Mesodermal cell (in vitro differentiated cells): ENCODE data around the gene CCL4L2.
"Not testable (repeated sequence)": the region's sequence is repeated elsewhere in the genome, so short reads cannot be mapped to it uniquely, and the experiment has no call there.

Source experiments
- H3K27ac ChIP-seq: 2 replicates; pipeline ENCODE4 v1.7.0; 2013; ENCODE audit warnings: mild to moderate bottlenecking, low read depth, low read length, moderate library complexity; ENCODE audit not compliant: severe bottlenecking
- H3K36me3 ChIP-seq: 2 replicates; pipeline ENCODE4 v1.7.1; 2013; ENCODE audit warnings: mild to moderate bottlenecking, low read length, moderate library complexity; ENCODE audit not compliant: control insufficient read depth, insufficient read depth
- H3K4me1 ChIP-seq: one replicate; pipeline ENCODE4 v1.7.1; 2013; ENCODE audit warnings: mild to moderate bottlenecking, low read length; ENCODE audit not compliant: insufficient read depth, control insufficient read depth, poor library complexity, severe bottlenecking
- H3K4me3 ChIP-seq: 2 replicates; pipeline ENCODE4 v1.7.0; 2013; ENCODE audit warnings: low read length, control low read depth, mild to moderate bottlenecking; ENCODE audit not compliant: insufficient read depth, poor library complexity, severe bottlenecking; ENCODE audit errors: extremely low read depth
- H3K9me3 ChIP-seq: 2 replicates; pipeline ENCODE4 v1.7.1; 2013; ENCODE audit warnings: mild to moderate bottlenecking, low read length, moderate library complexity; ENCODE audit not compliant: control insufficient read depth
- WGBS, 2 experiments: methylation state at CpG; one replicate each; pipeline ENCODE4 v1.1.5; 2013; ENCODE audit warnings: missing lambda C conversion rate in 2 of 2; ENCODE audit not compliant: insufficient coverage in 2 of 2; 5-methylcytosine and 5-hydroxymethylcytosine counted together

Gene CCL4L2

DNA sequence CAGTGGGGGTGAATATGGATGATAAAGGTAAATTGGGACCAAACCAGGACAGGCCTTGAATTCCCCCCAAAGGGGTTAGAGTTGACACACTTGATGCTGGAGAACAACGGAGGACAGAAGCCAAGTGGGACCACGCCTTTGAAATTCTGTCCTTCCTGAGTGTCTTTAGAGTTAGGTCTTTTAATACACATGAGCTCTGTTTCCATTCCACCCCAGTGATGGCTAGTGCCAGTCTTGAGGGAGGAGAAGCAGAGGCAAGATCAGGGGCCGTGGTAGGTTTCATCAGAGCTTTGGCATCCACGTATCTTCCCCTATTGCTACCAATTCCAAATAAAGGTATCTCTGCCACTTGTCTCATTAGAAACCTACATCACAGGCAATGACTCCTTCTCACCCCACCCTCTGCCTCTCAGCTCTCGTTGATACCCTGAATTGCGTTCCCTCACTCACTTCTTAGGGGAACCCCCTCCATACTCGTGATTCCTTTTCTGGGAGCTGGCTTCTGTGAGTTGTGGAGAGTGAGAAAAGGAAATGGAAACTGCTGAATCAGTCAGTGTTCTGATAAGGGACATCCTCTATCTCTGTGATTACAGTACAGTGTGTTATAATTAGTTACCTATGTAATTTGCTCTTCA is 11.9 kb upstream of the CCL4L2 start:
- WGBS, 2 experiments: 85 to 97% methylated on average over 4 to 6 of the region's 7 CpGs
- Histone ChIP-seq H3K4me3 (no peak overlapping the region), H3K4me1 (no peaks in the 10 kb centered on the region), H3K36me3 (no peaks in the 10 kb centered on the region), H3K9me3 (no peaks in the 10 kb centered on the region), H3K27ac (no peak overlapping the region)

- H3K27ac ChIP-seq, H3K4me1 ChIP-seq, H3K36me3 ChIP-seq, H3K4me3 ChIP-seq, H3K9me3 ChIP-seq: not testable (repeated sequence)
- WGBS, 2 experiments: 90 to 100% methylated on average over 1 to 2 of the region's 4 CpGs
These were observed 9.8 kb upstream of the CCL4L2 start for GRCh38 chr17:36201102-36201501.

GRCh38 chr17:36201506-36201905 is 9.4 kb upstream of the CCL4L2 start:
- H3K36me3 ChIP-seq, H3K4me3 ChIP-seq, H3K9me3 ChIP-seq, H3K27ac ChIP-seq, H3K4me1 ChIP-seq: not testable (repeated sequence)
- WGBS, 2 experiments: 95 to 100% methylated on average over 7 to 8 of the region's 8 CpGs

DNA sequence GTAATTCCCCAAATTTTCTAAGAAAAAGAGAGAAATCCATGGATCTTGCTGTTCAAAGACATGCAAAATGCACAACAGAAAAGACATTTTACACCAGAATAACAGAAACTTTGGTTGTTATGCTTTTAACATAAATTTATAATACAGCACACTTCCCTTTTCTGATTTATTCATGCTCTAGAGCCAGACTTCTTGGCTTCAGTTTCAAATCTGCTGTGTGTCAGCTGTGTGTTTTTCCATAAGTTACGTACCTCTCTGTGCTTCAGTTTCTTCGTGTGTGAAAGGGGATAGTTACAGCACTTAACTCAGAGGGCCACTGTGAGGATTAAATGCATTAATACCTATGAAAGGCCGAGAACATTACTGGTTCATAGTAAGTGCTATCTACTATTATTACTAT is 7.5 kb upstream of the CCL4L2 start:
- Histone ChIP-seq H3K9me3 (no peaks in the 10 kb centered on the region), H3K4me3 (no peak overlapping the region), H3K36me3 (no peaks in the 10 kb centered on the region), H3K4me1 (no peaks in the 10 kb centered on the region), H3K27ac (no peak overlapping the region)
- 93% methylated on average over 2 of the region's 3 CpGs; no CpG with 5 or more reads in 1 of the 2 experiments for WGBS, 2 experiments

DNA sequence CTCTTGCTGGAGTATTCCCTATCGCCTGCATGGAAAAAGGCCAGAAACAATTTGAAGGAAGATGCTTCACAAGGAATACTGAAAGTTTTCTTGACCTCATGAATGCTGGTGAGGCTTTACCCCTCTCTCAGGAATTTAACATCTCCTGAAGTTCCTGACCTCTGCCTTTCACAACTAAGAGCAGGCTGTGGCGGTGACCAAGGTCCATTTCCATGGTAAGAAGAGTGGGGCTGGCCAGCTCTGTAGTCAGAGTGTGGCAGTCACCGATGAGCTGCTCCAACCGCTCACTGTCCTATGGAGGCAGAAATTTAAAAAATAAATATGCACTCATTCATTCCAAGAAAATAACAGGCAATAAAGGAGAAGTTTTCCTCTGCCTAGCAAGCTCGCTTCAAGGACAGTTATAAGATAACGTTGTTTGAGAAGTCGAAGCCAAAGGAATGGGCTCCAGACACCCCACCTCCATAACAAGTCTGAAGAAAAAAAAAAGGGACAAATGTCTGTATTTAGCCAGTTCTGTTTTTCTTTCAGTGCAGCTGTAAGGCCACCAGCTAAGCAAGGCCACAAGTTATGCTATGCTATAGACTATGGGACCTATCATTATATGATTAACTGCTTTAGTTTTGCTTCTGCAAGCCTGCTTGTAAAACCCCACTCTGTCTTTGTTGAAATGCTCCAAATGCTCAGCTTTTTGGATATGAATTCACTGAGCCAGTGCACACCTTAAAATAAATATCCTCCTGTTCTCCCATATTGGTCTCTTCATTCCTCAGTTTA is 6.0 kb upstream of the CCL4L2 start:
- H3K4me1 ChIP-seq: no peaks in the 10 kb centered on the region

DNA sequence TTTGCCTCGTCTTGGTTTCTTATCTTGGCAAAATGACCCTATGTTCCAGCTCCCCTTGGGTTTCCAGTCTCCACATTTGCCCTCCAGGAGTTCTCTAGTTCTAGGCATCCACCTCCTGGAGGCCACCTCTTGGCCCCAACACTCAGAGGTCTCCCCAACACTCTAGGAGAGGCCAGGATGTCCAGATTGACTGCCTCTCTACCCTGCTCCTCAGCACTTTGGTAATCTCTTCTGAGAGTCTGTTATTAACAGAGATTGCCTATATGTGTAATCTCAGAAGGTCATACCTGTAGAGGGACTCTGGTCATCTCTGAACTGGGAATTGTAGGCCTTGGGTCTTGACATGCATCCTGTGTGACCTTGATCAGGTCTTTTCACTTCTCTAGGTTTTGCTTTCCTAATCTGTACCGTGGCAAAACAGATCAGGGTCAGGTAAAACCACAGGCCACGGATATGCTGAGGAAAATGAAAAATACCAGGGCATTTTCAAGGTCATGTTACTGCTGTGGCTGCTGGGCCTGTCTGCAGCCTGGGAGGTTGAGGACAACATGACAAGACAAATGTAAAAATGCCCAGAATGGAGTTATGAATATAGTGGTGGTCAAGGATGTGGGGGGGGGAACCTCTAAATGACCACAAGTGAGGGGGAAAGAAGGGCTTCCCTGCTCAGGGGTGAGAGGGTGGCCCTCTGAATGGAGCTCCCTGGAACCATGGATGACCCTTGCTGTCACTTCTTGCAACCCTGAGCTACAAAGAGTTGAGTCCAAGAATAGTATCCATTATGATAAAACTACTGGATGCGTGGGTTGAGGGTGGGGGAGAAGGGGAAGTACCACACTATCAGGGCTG is 5.0 kb upstream of the CCL4L2 start:
- WGBS, 2 experiments: 72 to 79% methylated on average over 2 to 3 of the region's 4 CpGs
- H3K4me1 ChIP-seq: no peaks in the 10 kb centered on the region
- H3K9me3 ChIP-seq: no peaks in the 10 kb centered on the region
- no peak overlapping the region for H3K27ac ChIP-seq
- H3K36me3 ChIP-seq: no peaks in the 10 kb centered on the region
- no peak overlapping the region for H3K4me3 ChIP-seq

More for the DNA sequence above, 6.0 kb upstream of the CCL4L2 start:
- no peaks in the 10 kb centered on the region for H3K9me3 ChIP-seq
- H3K27ac ChIP-seq: no peak overlapping the region
- WGBS, 2 experiments: 100% methylated on average over 1 of the region's 7 CpGs; no CpG with 5 or more reads in 1 of the 2 experiments
- H3K4me3 ChIP-seq: no peak overlapping the region
- H3K36me3 ChIP-seq: no peaks in the 10 kb centered on the region

DNA sequence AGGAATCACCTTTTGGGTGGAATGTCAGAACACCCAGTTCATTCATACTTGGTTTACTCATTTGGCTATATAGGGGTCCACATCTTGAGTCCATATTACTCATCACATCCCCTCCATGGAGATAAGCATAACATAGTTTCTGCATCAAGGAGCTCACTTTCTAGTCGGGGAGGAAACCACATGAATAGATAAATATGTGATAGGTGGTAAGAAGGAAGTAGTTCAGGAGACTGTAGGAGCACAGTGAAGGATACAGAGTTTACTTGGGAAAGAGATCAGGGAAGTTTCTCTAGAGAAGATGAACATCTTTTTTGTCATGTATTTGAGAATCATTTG is 4.4 kb upstream of the CCL4L2 start:
- not testable (repeated sequence) for H3K4me3 ChIP-seq, H3K27ac ChIP-seq, H3K4me1 ChIP-seq, H3K9me3 ChIP-seq, H3K36me3 ChIP-seq
- 70% methylated on average over 1 of the region's 1 CpG; no CpG with 5 or more reads in 1 of the 2 experiments for WGBS, 2 experiments

DNA sequence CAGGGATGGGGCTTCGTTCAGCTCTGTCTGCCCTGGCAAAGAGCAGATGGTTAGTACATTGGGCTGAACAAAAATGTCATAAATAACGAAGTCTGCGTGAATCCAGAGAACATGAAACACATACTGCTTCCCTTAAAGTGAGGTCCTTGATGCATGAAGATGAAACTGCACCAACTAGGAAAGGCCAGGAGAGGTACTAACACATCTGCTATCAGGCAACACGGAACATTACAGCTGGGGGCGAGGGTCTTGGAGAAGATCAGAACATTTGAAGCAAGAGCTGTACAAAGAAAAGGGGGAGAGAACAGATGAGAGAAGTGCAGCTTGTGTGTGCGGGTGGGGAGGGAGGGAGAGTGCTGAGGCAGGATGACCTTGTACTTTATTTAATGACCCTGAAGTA is 3.5 kb upstream of the CCL4L2 start:
- not testable (repeated sequence) for H3K36me3 ChIP-seq, H3K4me1 ChIP-seq, H3K9me3 ChIP-seq, H3K27ac ChIP-seq, H3K4me3 ChIP-seq
- WGBS, 2 experiments: 83 to 86% methylated on average over 2 to 6 of the region's 6 CpGs

GRCh38 chr17:36209575-36209974 is 1.3 kb upstream of the CCL4L2 start:
- no peaks in the 10 kb centered on the region for H3K36me3 ChIP-seq
- H3K4me3 ChIP-seq: no peak overlapping the region
- H3K4me1 ChIP-seq: no peaks in the 10 kb centered on the region
- H3K9me3 ChIP-seq: no peaks in the 10 kb centered on the region
- H3K27ac ChIP-seq: no peak overlapping the region

DNA sequence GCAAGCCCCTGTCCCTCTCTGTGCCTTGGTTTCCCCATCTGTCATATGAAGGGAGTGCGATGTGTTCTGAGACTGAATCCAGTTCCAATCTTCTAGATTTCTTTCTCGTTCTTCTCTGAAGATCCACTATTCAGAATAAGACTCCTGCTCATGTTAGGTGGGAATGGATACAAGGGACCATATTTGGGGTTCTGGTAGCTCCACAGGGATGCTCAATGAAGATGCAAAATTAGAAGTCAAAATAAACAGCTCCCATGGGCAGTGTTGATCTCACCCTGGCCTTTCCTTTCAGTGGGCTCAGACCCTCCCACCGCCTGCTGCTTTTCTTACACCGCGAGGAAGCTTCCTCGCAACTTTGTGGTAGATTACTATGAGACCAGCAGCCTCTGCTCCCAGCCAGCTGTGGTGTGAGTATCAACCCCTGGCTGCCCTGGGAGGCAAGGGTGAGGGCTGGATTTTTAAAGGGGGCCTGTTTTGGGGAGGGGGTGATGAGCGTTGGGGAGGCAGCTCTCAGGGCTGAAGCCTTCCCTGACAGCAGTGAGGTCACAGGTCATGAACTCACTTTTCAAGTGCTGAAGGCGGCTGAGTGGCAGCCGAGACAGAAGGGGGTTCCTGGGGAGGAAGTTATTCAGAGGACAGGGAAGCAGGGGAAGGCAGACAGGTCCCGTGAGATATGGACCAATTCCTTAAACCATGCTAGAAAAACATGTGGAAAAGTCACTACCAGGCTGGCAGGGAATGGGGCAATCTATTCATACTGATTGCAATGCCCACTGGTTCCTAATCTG is 815 bp downstream of the CCL4L2 start:
- WGBS, 2 experiments: 53 to 78% methylated on average over 2 to 3 of the region's 10 CpGs
- H3K36me3 ChIP-seq, H3K4me1 ChIP-seq, H3K9me3 ChIP-seq, H3K4me3 ChIP-seq, H3K27ac ChIP-seq: not testable (repeated sequence)
